K562 (cell line): Measurements from ENCODE around the gene FCSK. TPM values are rescaled to one million over a fixed set of nuclear protein-coding genes. Genes with fewer than 3 reads are reported as not detected.

Experiments used
- ATAC-seq: fragments of 200-7000 bp; cut with Tn5 transposase; 3 replicates; pipeline ENCODE4 v1.9.1; 2020; ENCODE audit warnings: moderate library complexity
- BruUV-seq: library from RNA; stranded (reverse); fragments of 400-500 nt; replicated peaks from 2 replicates; lab custom pipeline; 2021; lab: Mats Ljungman, UMichigan
- CTCF ChIA-PET: fragments of 300-600 bp; formaldehyde crosslinking; extraction: SDS; loops from one replicate; lab custom pipeline; 2021; ENCODE audit warnings: low intra/inter-chr PET ratio; lab: Yijun Ruan, JAX
- POLR2A ChIA-PET: fragments of 300-600, 350-650 bp; sonication (Branson Sonifier 250); formaldehyde crosslinking; extraction: SDS; loops from one replicate; lab custom pipeline; 2021; ENCODE audit warnings: antibody characterized with exemption, inconsistent platforms; lab: Yijun Ruan, JAX
- DNase-seq, 4 experiments: peaks; one replicate each; pipeline versions ENCODE4 v3.0.0 to v3.0.0-alpha.2; 2011 to 2018; ENCODE audit warnings: low spot score in 3 of 4, mixed read lengths in 3 of 4; ENCODE audit errors: extremely low read depth in 1 of 4
- FAIRE-seq: peaks from 2 replicates; lab custom pipeline; 2011; peaks lifted over from hg19 to GRCh38; lab: Jason Lieb, UNC
- H2AFZ ChIP-seq: 2 replicates; pipeline ENCODE4 v1.6.0; 2011; ENCODE audit warnings: low read depth, low read length, control low read depth, inconsistent platforms
- H3K27ac ChIP-seq: fragments of 200-600 bp; 3 replicates; pipeline ENCODE4 v1.8.0; 2011; ENCODE audit warnings: low read depth, mild to moderate bottlenecking, control low read depth, inconsistent platforms, low read length, moderate library complexity, mixed read lengths; ENCODE audit errors: extremely low read depth
- H3K27me3 ChIP-seq, 2 experiments: fragments of 300-600 bp in 1 of 2; 2 replicates in 1 of 2; 3 replicates in 1 of 2; pipeline versions ENCODE4 v1.6.0 to v1.8.0; 2011; ENCODE audit warnings: inconsistent platforms in 2 of 2, low read length in 2 of 2, mild to moderate bottlenecking in 1 of 2, mixed read lengths in 1 of 2, moderate library complexity in 1 of 2; ENCODE audit not compliant: control insufficient read depth in 2 of 2, insufficient read depth in 2 of 2
- H3K36me3 ChIP-seq: fragments of 300-600 bp; 3 replicates; pipeline ENCODE4 v1.8.0; 2011; ENCODE audit warnings: mild to moderate bottlenecking, low read length, inconsistent platforms; ENCODE audit not compliant: control insufficient read depth, insufficient read depth
- H3K4me1 ChIP-seq, 2 experiments: fragments of 200-600 bp in 1 of 2; replicated peaks in 1 of 2; 2 replicates in 1 of 2; 3 replicates in 1 of 2; pipeline versions ENCODE4 v1.5.1 to v1.8.0; 2011; ENCODE audit warnings: inconsistent platforms in 2 of 2, low read length in 2 of 2, mild to moderate bottlenecking in 1 of 2, mixed read lengths in 1 of 2, moderate library complexity in 1 of 2; ENCODE audit not compliant: control insufficient read depth in 2 of 2, insufficient read depth in 2 of 2
- H3K4me2 ChIP-seq: 2 replicates; pipeline ENCODE4 v1.6.1; 2011; ENCODE audit warnings: low read length, control low read depth, inconsistent platforms, mixed read lengths; ENCODE audit not compliant: insufficient read depth
- H3K4me3 ChIP-seq: fragments of 200-600 bp; sonication (generic), shearing (Covaris generic); 2 replicates; pipeline ENCODE4 v1.5.1; 2016; ENCODE audit warnings: control low read depth, inconsistent platforms
- H3K79me2 ChIP-seq: fragments of 200-600 bp; 3 replicates; pipeline ENCODE4 v1.8.0; 2011; ENCODE audit warnings: low read length, inconsistent platforms; ENCODE audit not compliant: control insufficient read depth, insufficient read depth
- H3K9ac ChIP-seq, 2 experiments: 2 replicates each; pipeline versions ENCODE4 v1.6.0 to v1.6.1; 2011; ENCODE audit warnings: low read depth in 2 of 2, low read length in 2 of 2, control low read depth in 1 of 2, inconsistent platforms in 1 of 2, mild to moderate bottlenecking in 1 of 2, mixed read lengths in 1 of 2; ENCODE audit not compliant: insufficient read depth in 1 of 2
- H3K9me1 ChIP-seq: one replicate; pipeline ENCODE4 v1.6.0; 2011; ENCODE audit warnings: inconsistent platforms, mild to moderate bottlenecking, low read length, moderate library complexity; ENCODE audit not compliant: control insufficient read depth, insufficient read depth
- H3K9me3 ChIP-seq: replicated peaks from 2 replicates; pipeline ENCODE4 v1.5.1; 2011; ENCODE audit warnings: low read depth, low read length, inconsistent platforms; ENCODE audit not compliant: control insufficient read depth, insufficient read depth
- H4K20me1 ChIP-seq: replicated peaks from 2 replicates; pipeline ENCODE4 v1.6.1; 2011; ENCODE audit warnings: low read length, inconsistent platforms, mixed read lengths; ENCODE audit not compliant: control insufficient read depth, insufficient read depth
- BCL6 ChIP-seq: fragments of 250-450 bp; sonication (Bioruptor Pico); IDR thresholded peaks from 2 replicates; pipeline ENCODE4 v1.4.0; 2020
- CTBP1 ChIP-seq: fragments of 450-650 bp; IDR thresholded peaks from 2 replicates; pipeline ENCODE4 v1.6.1; 2016; ENCODE audit warnings: borderline replicate concordance
- MAFF ChIP-seq: IDR thresholded peaks from 2 replicates; pipeline ENCODE4 v1.6.1; 2012; ENCODE audit warnings: low read length, improper control_type of control experiment
- RBM14 ChIP-seq: fragments of 200-400 bp; formaldehyde crosslinking; IDR thresholded peaks from 2 replicates; pipeline ENCODE4 v1.6.1; 2018; ENCODE audit warnings: low read depth, mild to moderate bottlenecking, low read length, moderate library complexity, borderline replicate concordance; ENCODE audit not compliant: insufficient read depth
- ZNF347 ChIP-seq: fragments of 450-650 bp; formaldehyde crosslinking; IDR thresholded peaks from 2 replicates; pipeline ENCODE4 v1.4.0; 2020; ENCODE audit warnings: low read depth, mild to moderate bottlenecking, moderate library complexity
- ZNF41 ChIP-seq: fragments of 250-450 bp; sonication (Bioruptor Pico); conservative IDR thresholded peaks from 2 replicates; pipeline ENCODE4 v1.4.0; 2020; ENCODE audit warnings: mild to moderate bottlenecking
- WGBS: fragments of 100-300 bp; shearing (Covaris generic); methylation state at CpG from one replicate; pipeline ENCODE4 v1.1.6; 2016; ENCODE audit warnings: low coverage, mixed read lengths; ENCODE audit not compliant: insufficient coverage; ENCODE audit errors: missing lambda C conversion rate; 5-methylcytosine and 5-hydroxymethylcytosine counted together
- in situ Hi-C: fragments of 300-500 bp; cut with MboI; formaldehyde crosslinking; loops from 4 replicates; pipeline ENCODE4 v1.15.0; 2018; ENCODE audit warnings: inconsistent platforms, mixed read lengths
- intact Hi-C: fragments of 100-400 bp; cut with micrococcal nuclease; formaldehyde crosslinking; loops from 2 replicates; pipeline ENCODE4 v1.14.2; 2022
- polyA plus RNA-seq, 8 experiments: library from polyadenylated mRNA; depleted of rRNA in 4 of 8; stranded (reverse) in 5 of 8; unstranded in 3 of 8; fragments of >200 nt; fragmentation: Nextera tagmentation in 2 of 8; fragmentation: Illumina TruSeq in 1 of 8; extraction: Ambion mirVana in 2 of 8; extraction: Trizol in 1 of 8; gene quantifications; 2 replicates each; pipeline versions ENCODE4 v1.2.1 to v1.2.3, GENCODE V29; 2011 to 2014; ENCODE audit warnings: inconsistent platforms in 1 of 8, missing spikeins in 1 of 8
- total RNA-seq, 7 experiments: library from RNA; depleted of rRNA in 6 of 7; stranded (reverse); fragments of >200 nt in 6 of 7; fragmentation: Illumina TruSeq in 2 of 7; extraction: Trizol in 2 of 7; gene quantifications; 2 replicates each; pipeline versions ENCODE4 v1.2.1 to v1.2.3, GENCODE V29; 2011 to 2021; ENCODE audit warnings: low replicate concordance in 1 of 7
- TF ChIP-seq, protein P1 (sequence below): fragments of 450-650 bp; IDR thresholded peaks from 2 replicates; pipeline ENCODE4 v1.7.0; 2016; ENCODE audit warnings: borderline replicate concordance

Gene FCSK
- total and polyA plus RNA-seq, 9 of the 15 experiments (the other 6 are each of a cell fraction or from before 2014, with no cell fraction given), result 0.92 to 18.6 (median 8.3) TPM

DNA sequence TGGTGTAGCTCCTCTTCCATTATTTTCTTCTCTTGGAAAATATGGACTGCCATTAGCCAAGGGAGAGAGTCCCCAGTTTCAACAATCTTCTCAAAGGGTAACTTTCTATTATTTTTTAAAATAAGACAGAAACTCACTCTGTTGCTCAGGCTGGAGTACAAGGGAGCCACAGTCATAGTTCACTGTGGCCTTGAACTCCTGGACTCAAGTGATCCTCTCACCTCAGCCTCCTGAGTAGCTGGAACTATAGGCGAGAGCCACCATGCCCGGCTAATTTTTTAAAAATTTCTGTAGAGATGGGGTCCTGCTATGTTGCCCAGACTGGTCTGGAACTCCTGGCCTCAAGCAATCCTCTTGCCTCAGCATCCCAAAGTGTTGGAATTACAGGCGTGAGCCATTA is 55.8 kb downstream of the FCSK start (continued):
- no peak for TF ChIP-seq RBM14

GRCh38 chr16:70511833-70512232 is 57.4 kb downstream of the FCSK start:
- Histone ChIP-seq H2AFZ (no peak overlapping the region), H3K4me3 (no peak overlapping the region), H3K27me3 (no peaks in the 10 kb centered on the region), H3K9me1 (no peaks in the 10 kb centered on the region), H3K27ac (no peak overlapping the region), H3K4me1 (no peaks in the 10 kb centered on the region), H3K9ac (no peak overlapping the region), H3K79me2 (no peaks in the 10 kb centered on the region), H3K4me2 (no peak overlapping the region), H3K36me3 (peaks cover 86% of the 10 kb centered on the region; the same call in 2 of the 3 replicates), H3K9me3 (no peaks in the 10 kb centered on the region), H4K20me1 (no peaks in the 10 kb centered on the region)
- in situ Hi-C loops (no loop called here), intact Hi-C loops (no loop called here)
- no peak for FAIRE-seq
- no TSS peak for BruUV-seq
- 92% methylated on average over 1 of the region's 1 CpG for WGBS
- TF ChIP-seq ZNF347 (no peak), CTBP1 (no peak), BCL6 (CRISPR knock-in tag) (no peak), ZNF41 (CRISPR knock-in tag) (no peak), MAFF (no peak)
- TF ChIP-seq, protein P1, sequence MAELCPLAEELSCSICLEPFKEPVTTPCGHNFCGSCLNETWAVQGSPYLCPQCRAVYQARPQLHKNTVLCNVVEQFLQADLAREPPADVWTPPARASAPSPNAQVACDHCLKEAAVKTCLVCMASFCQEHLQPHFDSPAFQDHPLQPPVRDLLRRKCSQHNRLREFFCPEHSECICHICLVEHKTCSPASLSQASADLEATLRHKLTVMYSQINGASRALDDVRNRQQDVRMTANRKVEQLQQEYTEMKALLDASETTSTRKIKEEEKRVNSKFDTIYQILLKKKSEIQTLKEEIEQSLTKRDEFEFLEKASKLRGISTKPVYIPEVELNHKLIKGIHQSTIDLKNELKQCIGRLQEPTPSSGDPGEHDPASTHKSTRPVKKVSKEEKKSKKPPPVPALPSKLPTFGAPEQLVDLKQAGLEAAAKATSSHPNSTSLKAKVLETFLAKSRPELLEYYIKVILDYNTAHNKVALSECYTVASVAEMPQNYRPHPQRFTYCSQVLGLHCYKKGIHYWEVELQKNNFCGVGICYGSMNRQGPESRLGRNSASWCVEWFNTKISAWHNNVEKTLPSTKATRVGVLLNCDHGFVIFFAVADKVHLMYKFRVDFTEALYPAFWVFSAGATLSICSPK, result no peak
- CTCF ChIA-PET, result no interaction called here
- DNase-seq, result no peak
- POLR2A ChIA-PET, result no interaction called here
- no peak for ATAC-seq
